ENCODE data around the gene ABCA13. TPM values are rescaled to one million over a fixed set of nuclear protein-coding genes. Genes with fewer than 3 reads are reported as not detected.
A peak's percentile ranks its signal among the peaks of the same experiment; 100 is the strongest.

ABCA13 gene
- total and polyA plus RNA-seq, 7 experiments from 2014 or later, result 0.11 to 0.42 TPM; not detected in 5

GRCh38 chr7:48617993-48618392, 446.7 kb downstream of the ABCA13 start:
- Histone ChIP-seq H3K27me3 (ENCODE audit: control insufficient read depth in 2 of 2, insufficient read depth in 2 of 2, low read length in 2 of 2) (no peaks in the 10 kb centered on the region), H3K4me3 (ENCODE audit: low read length) (no peak overlapping the region), H3K4me1 (ENCODE audit: control insufficient read depth in 2 of 2, insufficient read depth in 2 of 2, low read length in 2 of 2) (no peaks in the 10 kb centered on the region), H3K9me3 (ENCODE audit: control insufficient read depth in 2 of 3, low read length in 3 of 3) (no peaks in the 10 kb centered on the region), H3K36me3 (ENCODE audit: control insufficient read depth in 2 of 3, insufficient read depth in 3 of 3, low read length in 3 of 3) (no peaks in the 10 kb centered on the region), H3K27ac (ENCODE audit: low read depth, low read length) (no peak overlapping the region)
- peaks cover 0 to 6% (median 2%) of the 10 kb centered on the region in 7 donors for H3K4me1 Mint-ChIP-seq
- ChIA-PET POLR2A (no interaction called here), CTCF (no interaction called here)
- peaks cover 0 to 4% (median 0%) of the 10 kb centered on the region in 5 donors for H3K36me3 Mint-ChIP-seq
- no peak overlapping the region for H3K27ac Mint-ChIP-seq
- peak overlapping the region in 1 of 10 donors; percentile 27 for H3K4me3 Mint-ChIP-seq
- DNase-seq, result no peak
- ATAC-seq, result no peak
- peaks cover 0 to 6% (median 0%) of the 10 kb centered on the region in 5 donors for H3K27me3 Mint-ChIP-seq
- peaks cover 0 to 7% (median 2%) of the 10 kb centered on the region in 11 donors for H3K9me3 Mint-ChIP-seq
- intact Hi-C loops (cut with micrococcal nuclease), result no loop called here

- DNase-seq, result no peak
- no peaks in the 10 kb centered on the region for H3K9me3 ChIP-seq (ENCODE audit: control insufficient read depth in 2 of 3, low read length in 3 of 3)
- peaks cover 0 to 9% (median 0%) of the 10 kb centered on the region in 5 donors for H3K27me3 Mint-ChIP-seq
- H3K4me3 Mint-ChIP-seq, result no peak overlapping the region
- H3K27ac Mint-ChIP-seq, result no peak overlapping the region
- intact Hi-C loops (cut with micrococcal nuclease), result no loop called here
- H3K36me3 Mint-ChIP-seq, result peaks cover 0 to 4% (median 0%) of the 10 kb centered on the region in 5 donors
- ATAC-seq, result no peak
- no peaks in the 10 kb centered on the region for H3K36me3 ChIP-seq (ENCODE audit: control insufficient read depth in 2 of 3, insufficient read depth in 3 of 3, low read length in 3 of 3)
- no peak overlapping the region for H3K4me3 ChIP-seq (ENCODE audit: low read length)
- H3K27ac ChIP-seq (ENCODE audit: low read depth, low read length), result no peak overlapping the region
- CTCF ChIA-PET, result no interaction called here
- H3K9me3 Mint-ChIP-seq, result peaks cover 0 to 13% (median 2%) of the 10 kb centered on the region in 11 donors
- POLR2A ChIA-PET, result no interaction called here
- peaks cover 0 to 7% (median 2%) of the 10 kb centered on the region in 7 donors for H3K4me1 Mint-ChIP-seq
- no peaks in the 10 kb centered on the region for H3K4me1 ChIP-seq (ENCODE audit: control insufficient read depth in 2 of 2, insufficient read depth in 2 of 2, low read length in 2 of 2)
- no peaks in the 10 kb centered on the region for H3K27me3 ChIP-seq (ENCODE audit: control insufficient read depth in 2 of 2, insufficient read depth in 2 of 2, low read length in 2 of 2)
Observed at GRCh38 chr7:48621076-48621475, 449.8 kb downstream of the ABCA13 start.

GRCh38 chr7:48627164-48627563, 455.9 kb downstream of the ABCA13 start:
- Mint-ChIP-seq H3K4me1 (peaks cover 0 to 12% (median 0%) of the 10 kb centered on the region in 7 donors), H3K9me3 (peaks cover 0 to 9% (median 0%) of the 10 kb centered on the region in 11 donors), H3K27ac (peak overlapping the region in 2 of 9 donors; percentile 38 to 43), H3K27me3 (peaks cover 0 to 7% (median 0%) of the 10 kb centered on the region in 5 donors), H3K36me3 (no peaks in the 10 kb centered on the region), H3K4me3 (no peak overlapping the region)
- no peaks in the 10 kb centered on the region for H3K27me3 ChIP-seq (ENCODE audit: control insufficient read depth in 2 of 2, insufficient read depth in 2 of 2, low read length in 2 of 2)
- DNase-seq (peak in 2 of 9 donors; percentile 10 to 27), ATAC-seq (no peak)
- POLR2A ChIA-PET, result no interaction called here
- no peak overlapping the region for H3K27ac ChIP-seq (ENCODE audit: low read depth, low read length)
- no peaks in the 10 kb centered on the region for H3K36me3 ChIP-seq (ENCODE audit: control insufficient read depth in 2 of 3, insufficient read depth in 3 of 3, low read length in 3 of 3)
- H3K9me3 ChIP-seq (ENCODE audit: control insufficient read depth in 2 of 3, low read length in 3 of 3), result no peaks in the 10 kb centered on the region
- intact Hi-C loops (cut with micrococcal nuclease), result no loop called here
- H3K4me1 ChIP-seq (ENCODE audit: control insufficient read depth in 2 of 2, insufficient read depth in 2 of 2, low read length in 2 of 2), result no peaks in the 10 kb centered on the region
- H3K4me3 ChIP-seq (ENCODE audit: low read length), result no peak overlapping the region
- CTCF ChIA-PET, result no interaction called here

- no peak for DNase-seq
- Mint-ChIP-seq H3K27me3 (peaks cover 0 to 7% (median 0%) of the 10 kb centered on the region in 5 donors), H3K27ac (no peak overlapping the region), H3K4me1 (peaks cover 0 to 15% (median 0%) of the 10 kb centered on the region in 7 donors), H3K9me3 (peaks cover 0 to 10% (median 0%) of the 10 kb centered on the region in 11 donors), H3K36me3 (no peaks in the 10 kb centered on the region), H3K4me3 (no peak overlapping the region)
- intact Hi-C loops (cut with micrococcal nuclease), result no loop called here
- no peak overlapping the region for H3K4me3 ChIP-seq (ENCODE audit: low read length)
- no peaks in the 10 kb centered on the region for H3K36me3 ChIP-seq (ENCODE audit: control insufficient read depth in 2 of 3, insufficient read depth in 3 of 3, low read length in 3 of 3)
- no peak overlapping the region for H3K27ac ChIP-seq (ENCODE audit: low read depth, low read length)
- H3K4me1 ChIP-seq (ENCODE audit: control insufficient read depth in 2 of 2, insufficient read depth in 2 of 2, low read length in 2 of 2), result no peaks in the 10 kb centered on the region
- ChIA-PET POLR2A (no interaction called here), CTCF (no interaction called here)
- H3K9me3 ChIP-seq (ENCODE audit: control insufficient read depth in 2 of 3, low read length in 3 of 3), result no peaks in the 10 kb centered on the region
- no peak for ATAC-seq
- H3K27me3 ChIP-seq (ENCODE audit: control insufficient read depth in 2 of 2, insufficient read depth in 2 of 2, low read length in 2 of 2), result no peaks in the 10 kb centered on the region
Observed at GRCh38 chr7:48628793-48629349, 457.6 kb downstream of the ABCA13 start.

- Histone ChIP-seq H3K4me1 (ENCODE audit: control insufficient read depth in 2 of 2, insufficient read depth in 2 of 2, low read length in 2 of 2) (no peaks in the 10 kb centered on the region), H3K9me3 (ENCODE audit: control insufficient read depth in 2 of 3, low read length in 3 of 3) (no peaks in the 10 kb centered on the region), H3K36me3 (ENCODE audit: control insufficient read depth in 2 of 3, insufficient read depth in 3 of 3, low read length in 3 of 3) (no peaks in the 10 kb centered on the region), H3K27me3 (ENCODE audit: control insufficient read depth in 2 of 2, insufficient read depth in 2 of 2, low read length in 2 of 2) (no peaks in the 10 kb centered on the region), H3K4me3 (ENCODE audit: low read length) (no peak overlapping the region), H3K27ac (ENCODE audit: low read depth, low read length) (no peak overlapping the region)
- intact Hi-C loops (cut with micrococcal nuclease), result no loop called here
- Mint-ChIP-seq H3K27ac (no peak overlapping the region), H3K4me3 (peak overlapping the region in 1 of 10 donors; percentile 37), H3K36me3 (no peaks in the 10 kb centered on the region), H3K4me1 (peaks cover 0 to 21% (median 0%) of the 10 kb centered on the region in 7 donors), H3K27me3 (no peaks in the 10 kb centered on the region), H3K9me3 (peaks cover 0 to 6% (median 2%) of the 10 kb centered on the region in 11 donors)
- CTCF ChIA-PET, result no interaction called here
- ATAC-seq, result no peak
- DNase-seq, result no peak
- POLR2A ChIA-PET, result no interaction called here
Observed at GRCh38 chr7:48634116-48634632, 462.9 kb downstream of the ABCA13 start.

GRCh38 chr7:48635796-48636195, 464.5 kb downstream of the ABCA13 start:
- Mint-ChIP-seq H3K36me3 (no peaks in the 10 kb centered on the region), H3K4me3 (no peak overlapping the region), H3K27me3 (no peaks in the 10 kb centered on the region), H3K27ac (no peak overlapping the region), H3K9me3 (peaks cover 0 to 5% (median 2%) of the 10 kb centered on the region in 11 donors), H3K4me1 (peaks cover 0 to 21% (median 0%) of the 10 kb centered on the region in 7 donors)
- ATAC-seq (no peak), DNase-seq (no peak)
- Histone ChIP-seq H3K27me3 (ENCODE audit: control insufficient read depth in 2 of 2, insufficient read depth in 2 of 2, low read length in 2 of 2) (no peaks in the 10 kb centered on the region), H3K4me3 (ENCODE audit: low read length) (no peak overlapping the region), H3K9me3 (ENCODE audit: control insufficient read depth in 2 of 3, low read length in 3 of 3) (no peaks in the 10 kb centered on the region), H3K4me1 (ENCODE audit: control insufficient read depth in 2 of 2, insufficient read depth in 2 of 2, low read length in 2 of 2) (no peaks in the 10 kb centered on the region), H3K36me3 (ENCODE audit: control insufficient read depth in 2 of 3, insufficient read depth in 3 of 3, low read length in 3 of 3) (no peaks in the 10 kb centered on the region), H3K27ac (ENCODE audit: low read depth, low read length) (no peak overlapping the region)
- intact Hi-C loops (cut with micrococcal nuclease), result no loop called here
- POLR2A ChIA-PET, result no interaction called here
- CTCF ChIA-PET, result no interaction called here

GRCh38 chr7:48636391-48637015, 465.2 kb downstream of the ABCA13 start:
- Histone ChIP-seq H3K4me1 (ENCODE audit: control insufficient read depth in 2 of 2, insufficient read depth in 2 of 2, low read length in 2 of 2) (no peaks in the 10 kb centered on the region), H3K36me3 (ENCODE audit: control insufficient read depth in 2 of 3, insufficient read depth in 3 of 3, low read length in 3 of 3) (no peaks in the 10 kb centered on the region), H3K27me3 (ENCODE audit: control insufficient read depth in 2 of 2, insufficient read depth in 2 of 2, low read length in 2 of 2) (no peaks in the 10 kb centered on the region), H3K27ac (ENCODE audit: low read depth, low read length) (no peak overlapping the region), H3K4me3 (ENCODE audit: low read length) (no peak overlapping the region), H3K9me3 (ENCODE audit: control insufficient read depth in 2 of 3, low read length in 3 of 3) (no peaks in the 10 kb centered on the region)
- Mint-ChIP-seq H3K9me3 (peaks cover 0 to 5% (median 2%) of the 10 kb centered on the region in 11 donors), H3K4me3 (no peak overlapping the region), H3K4me1 (peaks cover 0 to 21% (median 0%) of the 10 kb centered on the region in 7 donors), H3K27me3 (no peaks in the 10 kb centered on the region), H3K36me3 (no peaks in the 10 kb centered on the region), H3K27ac (no peak overlapping the region)
- ChIA-PET CTCF (no interaction called here), POLR2A (no interaction called here)
- no peak for DNase-seq
- no peak for ATAC-seq
- intact Hi-C loops (cut with micrococcal nuclease), result no loop called here
